Measurements from ENCODE around the gene MLIP.
A peak's percentile ranks its signal among the peaks of the same experiment; 100 is the strongest.
"Not testable (repeated sequence)": the region's sequence is repeated elsewhere in the genome, so short reads cannot be mapped to it uniquely, and the experiment has no call there.

The MLIP gene

GRCh38 chr6:54111341-54112045, at the start of gene MLIP:
TSS of gene MLIP (plus strand) at chr6:54111443. CDS start at chr6:54111480, 37 bp downstream.
- peak; percentile 12 for DNase-seq (ENCODE audit: low read depth, low spot score)

- DNase-seq (ENCODE audit: low read depth, low spot score): no peak
Observed at GRCh38 chr6:54063228-54063539, 48.1 kb upstream of the MLIP start.

- DNase-seq (ENCODE audit: low read depth, low spot score): no peak
Observed at GRCh38 chr6:54068694-54069093, 42.5 kb upstream of the MLIP start.

- DNase-seq (ENCODE audit: low read depth, low spot score): no peak
Observed at GRCh38 chr6:54070025-54070424, 41.2 kb upstream of the MLIP start.

- peak; percentile 28 for DNase-seq (ENCODE audit: low read depth, low spot score)
Observed at GRCh38 chr6:54071821-54072340, 39.4 kb upstream of the MLIP start.

- no peak for DNase-seq (ENCODE audit: low read depth, low spot score)
Observed at GRCh38 chr6:54072635-54073313, 38.5 kb upstream of the MLIP start.

- no peak for DNase-seq (ENCODE audit: low read depth, low spot score)
Observed at GRCh38 chr6:54073487-54073886, 37.8 kb upstream of the MLIP start.

GRCh38 chr6:54074109-54074508, 37.1 kb upstream of the MLIP start:
- no peak for DNase-seq (ENCODE audit: low read depth, low spot score)

- no peak for DNase-seq (ENCODE audit: low read depth, low spot score)
Observed at GRCh38 chr6:54074578-54075195, 36.6 kb upstream of the MLIP start.

- no peak for DNase-seq (ENCODE audit: low read depth, low spot score)
Observed at GRCh38 chr6:54076159-54076789, 35.0 kb upstream of the MLIP start.

GRCh38 chr6:54081499-54081898, 29.7 kb upstream of the MLIP start:
- DNase-seq (ENCODE audit: low read depth, low spot score): not testable (repeated sequence)

GRCh38 chr6:54083287-54083686, 28.0 kb upstream of the MLIP start:
- no peak for DNase-seq (ENCODE audit: low read depth, low spot score)

- no peak for DNase-seq (ENCODE audit: low read depth, low spot score)
Observed at GRCh38 chr6:54084231-54084630, 27.0 kb upstream of the MLIP start.

- DNase-seq (ENCODE audit: low read depth, low spot score): no peak
Observed at GRCh38 chr6:54085047-54085446, 26.2 kb upstream of the MLIP start.

GRCh38 chr6:54085541-54085940, 25.7 kb upstream of the MLIP start:
- peak; percentile 48 for DNase-seq (ENCODE audit: low read depth, low spot score)

- no peak for DNase-seq (ENCODE audit: low read depth, low spot score)
Observed at GRCh38 chr6:54086439-54086838, 24.8 kb upstream of the MLIP start.

- no peak for DNase-seq (ENCODE audit: low read depth, low spot score)
Observed at GRCh38 chr6:54087721-54088120, 23.5 kb upstream of the MLIP start.

GRCh38 chr6:54093326-54093948, 17.8 kb upstream of the MLIP start:
- no peak for DNase-seq (ENCODE audit: low read depth, low spot score)

- no peak for DNase-seq (ENCODE audit: low read depth, low spot score)
Observed at GRCh38 chr6:54094293-54094692, 16.9 kb upstream of the MLIP start.

- no peak for DNase-seq (ENCODE audit: low read depth, low spot score)
Observed at GRCh38 chr6:54094786-54095185, 16.5 kb upstream of the MLIP start.

- DNase-seq (ENCODE audit: low read depth, low spot score): no peak
Observed at GRCh38 chr6:54095723-54096122, 15.5 kb upstream of the MLIP start.

- DNase-seq (ENCODE audit: low read depth, low spot score): no peak
Observed at GRCh38 chr6:54096811-54097210, 14.4 kb upstream of the MLIP start.
